ENCODE results near the gene DOK5. TPM values are rescaled to one million over a fixed set of nuclear protein-coding genes. Genes with fewer than 3 reads are reported as not detected.

The DOK5 gene
- total and polyA plus RNA-seq, 9 of the 15 experiments (the other 6 are each of a cell fraction or from before 2014, with no cell fraction given), result not detected

GRCh38 chr20:54434196-54434595, 41.2 kb upstream of the DOK5 start:
- CTCF ChIA-PET (ENCODE audit: low intra/inter-chr PET ratio), result no interaction called here
- Histone ChIP-seq H3K9me1 (ENCODE audit: control insufficient read depth, insufficient read depth, low read length) (no peaks in the 10 kb centered on the region), H4K20me1 (replicated peaks; ENCODE audit: control insufficient read depth, insufficient read depth, low read length) (no peaks in the 10 kb centered on the region), H3K27me3 (ENCODE audit: control insufficient read depth in 2 of 2, insufficient read depth in 2 of 2, low read length in 2 of 2) (no peaks in the 10 kb centered on the region), H3K9me3 (replicated peaks; ENCODE audit: control insufficient read depth, insufficient read depth, low read depth, low read length) (no peaks in the 10 kb centered on the region), H3K4me1 (replicated peaks in 1 of 2; ENCODE audit: control insufficient read depth in 2 of 2, insufficient read depth in 2 of 2, low read length in 2 of 2) (no peaks in the 10 kb centered on the region), H3K4me2 (ENCODE audit: insufficient read depth, low read length) (no peak overlapping the region), H2AFZ (ENCODE audit: low read depth, low read length) (no peak overlapping the region), H3K36me3 (ENCODE audit: control insufficient read depth, insufficient read depth, low read length) (no peaks in the 10 kb centered on the region), H3K79me2 (ENCODE audit: control insufficient read depth, insufficient read depth, low read length) (no peaks in the 10 kb centered on the region), H3K4me3 (no peak overlapping the region), H3K27ac (ENCODE audit: extremely low read depth, low read depth, low read length) (no peak overlapping the region), H3K9ac (ENCODE audit: insufficient read depth in 1 of 2, low read depth in 2 of 2, low read length in 2 of 2) (no peak overlapping the region)
- in situ Hi-C loops (cut with MboI) (no loop called here), intact Hi-C loops (cut with micrococcal nuclease) (no loop called here)
- DNase-seq (ENCODE audit: extremely low read depth in 1 of 4, low spot score in 3 of 4), result no peak
- TF ChIP-seq ZBTB11 (CRISPR knock-in tag; IDR thresholded peaks at IDR 0.05) (peak in 1 of 3 experiments; percentile 86; a peak in 2 of 6 replicates), MED1 (CRISPR knock-in tag; IDR thresholded peaks at IDR 0.05; ENCODE audit: borderline replicate concordance) (no peak), ZNF707 (CRISPR knock-in tag; conservative IDR thresholded peaks at IDR 0.05) (no peak), ZNF282 (CRISPR knock-in tag; IDR thresholded peaks at IDR 0.05) (no peak), PCBP2 (IDR thresholded peaks at IDR 0.05; ENCODE audit: low read depth, low read length, poor library complexity, severe bottlenecking) (no peak), TOE1 (IDR thresholded peaks at IDR 0.05; ENCODE audit: borderline replicate concordance) (no peak), TOE1 (CRISPR knock-in tag; IDR thresholded peaks at IDR 0.05; ENCODE audit: borderline replicate concordance, low read depth) (no peak), MITF (IDR thresholded peaks at IDR 0.05) (no peak), ZNF511 (CRISPR knock-in tag; IDR thresholded peaks at IDR 0.05) (no peak)
- FAIRE-seq, result no peak
- ATAC-seq, result no peak
- no TSS peak for BruUV-seq (replicated peaks)
- WGBS (ENCODE audit: insufficient coverage, low coverage, missing lambda C conversion rate), result 0% methylated on average over 7 of the region's 7 CpGs
- POLR2A ChIA-PET, result no interaction called here

All from K562 (cell line).